Neural progenitor cell (in vitro differentiated cells): ENCODE results near the gene TUBD1.

Experiments
- CTCF ChIP-seq: fragments of 200-600 bp; sonication (generic); IDR thresholded peaks from 2 replicates; pipeline ENCODE4 v1.5.1; 2017; ENCODE audit warnings: antibody characterized with exemption, mild to moderate bottlenecking
- EZH2 ChIP-seq: fragments of 200-600 bp; sonication (generic); IDR thresholded peaks from 2 replicates; pipeline ENCODE4 v1.6.1; 2017; ENCODE audit warnings: antibody characterized with exemption, mild to moderate bottlenecking, moderate library complexity

GRCh38 chr17:59872351-59872750 lies 20.4 kb downstream of the TUBD1 start:
- TF ChIP-seq CTCF (no peak), EZH2 (no peak)
